IMR-90 (cell line): Measurements from ENCODE around the gene UBASH3A. TPM values are rescaled to one million over a fixed set of nuclear protein-coding genes. Genes with fewer than 3 reads are reported as not detected.

Experiments
- ATAC-seq: fragments of 200-7000 bp; cut with Tn5 transposase; 2 replicates; pipeline ENCODE4 v1.9.1; 2020; ENCODE audit warnings: low read depth, mild to moderate bottlenecking, moderate library complexity
- BruUV-seq: library from RNA; stranded (reverse); fragments of 400-500 nt; replicated peaks from 2 replicates; lab custom pipeline; 2021; lab: Mats Ljungman, UMichigan
- CTCF ChIA-PET: fragments of 300-600 bp; formaldehyde crosslinking; extraction: SDS; loops from one replicate; lab custom pipeline; 2021; ENCODE audit warnings: antibody characterized with exemption; lab: Yijun Ruan, JAX
- POLR2A ChIA-PET: fragments of 300-600 bp; sonication (Branson Sonifier 250); formaldehyde crosslinking; loops from one replicate; lab custom pipeline; 2022; ENCODE audit warnings: antibody characterized with exemption; ENCODE audit not compliant: unreplicated experiment; lab: Charles Lee
- DNase-seq: peaks from one replicate; pipeline ENCODE4 v3.0.0; 2013
- H2AFZ ChIP-seq: replicated peaks from 2 replicates; pipeline ENCODE3; 2013; ENCODE audit warnings: low read length, mild to moderate bottlenecking; ENCODE audit not compliant: poor library complexity
- H2AK5ac ChIP-seq: 2 replicates; pipeline ENCODE4 v1.6.1; 2013; ENCODE audit warnings: low read depth, low read length, inconsistent platforms
- H2AK9ac ChIP-seq: replicated peaks from 2 replicates; pipeline ENCODE3; 2013; ENCODE audit warnings: mild to moderate bottlenecking, low read depth, low read length, moderate library complexity; ENCODE audit not compliant: poor library complexity
- H2BK120ac ChIP-seq: 2 replicates; pipeline ENCODE4 v1.6.1; 2013; ENCODE audit warnings: low read depth, low read length, inconsistent platforms
- H2BK15ac ChIP-seq: 3 replicates; pipeline ENCODE4 v1.6.1; 2013; ENCODE audit warnings: low read depth, low read length, inconsistent platforms
- H2BK20ac ChIP-seq: 2 replicates; pipeline ENCODE4 v1.6.1; 2013; ENCODE audit warnings: low read depth, mild to moderate bottlenecking, inconsistent platforms, low read length, moderate library complexity
- H2BK5ac ChIP-seq: 2 replicates; pipeline ENCODE4 v1.6.1; 2013; ENCODE audit warnings: mild to moderate bottlenecking, low read depth, low read length, inconsistent platforms; ENCODE audit not compliant: poor library complexity, severe bottlenecking
- H3K14ac ChIP-seq: replicated peaks from 2 replicates; pipeline ENCODE4 v1.6.1; 2013; ENCODE audit warnings: low read depth, low read length, inconsistent platforms
- H3K18ac ChIP-seq: 2 replicates; pipeline ENCODE4 v1.6.1; 2013; ENCODE audit warnings: low read depth, low read length, control low read depth
- H3K23ac ChIP-seq: 2 replicates; pipeline ENCODE4 v1.6.1; 2013; ENCODE audit warnings: low read depth, low read length, inconsistent platforms
- H3K27ac ChIP-seq: 2 replicates; pipeline ENCODE4 v1.5.1; 2013; ENCODE audit warnings: mild to moderate bottlenecking, control low read depth, low read length; ENCODE audit not compliant: insufficient read depth
- H3K27me3 ChIP-seq: 2 replicates; pipeline ENCODE4 v1.6.1; 2013; ENCODE audit warnings: low read length; ENCODE audit not compliant: control insufficient read depth, insufficient read depth
- H3K36me3 ChIP-seq: 2 replicates; pipeline ENCODE4 v1.6.1; 2013; ENCODE audit warnings: low read length, mixed read lengths; ENCODE audit not compliant: control insufficient read depth, insufficient read depth
- H3K4ac ChIP-seq: 2 replicates; pipeline ENCODE4 v1.6.1; 2013; ENCODE audit warnings: low read depth, low read length, inconsistent platforms
- H3K4me1 ChIP-seq: 2 replicates; pipeline ENCODE4 v1.6.1; 2013; ENCODE audit warnings: low read length, mixed read lengths; ENCODE audit not compliant: control insufficient read depth, insufficient read depth
- H3K4me2 ChIP-seq: 2 replicates; pipeline ENCODE4 v1.6.1; 2013; ENCODE audit warnings: low read depth, mild to moderate bottlenecking, control low read depth, low read length, moderate library complexity
- H3K4me3 ChIP-seq: 2 replicates; pipeline ENCODE4 v1.5.1; 2013; ENCODE audit warnings: low read depth, mild to moderate bottlenecking, control low read depth, low read length, moderate library complexity; ENCODE audit not compliant: insufficient read depth
- H3K56ac ChIP-seq: 2 replicates; pipeline ENCODE4 v1.6.1; 2013; ENCODE audit warnings: low read length, inconsistent platforms; ENCODE audit not compliant: insufficient read depth; ENCODE audit errors: extremely low read depth
- H3K79me1 ChIP-seq, 2 experiments: 2 replicates each; pipeline ENCODE4 v1.6.1; 2013; ENCODE audit warnings: low read length in 2 of 2, inconsistent platforms in 1 of 2, low read depth in 1 of 2
- H3K9ac ChIP-seq: 2 replicates; pipeline ENCODE4 v1.6.1; 2013; ENCODE audit warnings: low read depth, low read length, control low read depth
- H3K9me1 ChIP-seq: 2 replicates; pipeline ENCODE4 v1.6.1; 2013; ENCODE audit warnings: low read length, inconsistent platforms; ENCODE audit not compliant: insufficient read depth
- H3K9me3 ChIP-seq: 2 replicates; pipeline ENCODE4 v1.6.1; 2013; ENCODE audit warnings: low read length; ENCODE audit not compliant: control insufficient read depth, insufficient read depth
- H4K20me1 ChIP-seq: 2 replicates; pipeline ENCODE4 v1.6.1; 2013; ENCODE audit warnings: low read length, inconsistent platforms; ENCODE audit not compliant: insufficient read depth
- H4K5ac ChIP-seq: 2 replicates; pipeline ENCODE4 v1.6.1; 2013; ENCODE audit warnings: mild to moderate bottlenecking, low read depth, low read length, control low read depth
- H4K8ac ChIP-seq, 2 experiments: 2 replicates each; pipeline ENCODE4 v1.6.1; 2013; ENCODE audit warnings: low read depth in 2 of 2, low read length in 2 of 2, control low read depth in 1 of 2, inconsistent platforms in 1 of 2
- H4K91ac ChIP-seq: 2 replicates; pipeline ENCODE4 v1.6.1; 2013; ENCODE audit warnings: low read depth, low read length, inconsistent platforms; ENCODE audit not compliant: insufficient read depth
- CEBPB ChIP-seq: IDR thresholded peaks from 2 replicates; pipeline ENCODE4 v1.6.1; 2012; ENCODE audit warnings: low read depth, low read length, improper control_type of control experiment
- CTCF ChIP-seq: conservative IDR thresholded peaks from 2 replicates; pipeline ENCODE4 v1.5.1; 2012; ENCODE audit warnings: mild to moderate bottlenecking, low read depth, low read length, improper control_type of control experiment
- ELK1 ChIP-seq: fragments of 150-350 bp; IDR thresholded peaks from 2 replicates; pipeline ENCODE4 v1.6.1; 2016; ENCODE audit warnings: low read depth, mild to moderate bottlenecking, low read length, moderate library complexity, borderline replicate concordance
- FOS ChIP-seq: fragments of 150-350 bp; IDR thresholded peaks from 2 replicates; pipeline ENCODE4 v1.6.1; 2016; ENCODE audit warnings: low read depth, low read length
- MXI1 ChIP-seq: IDR thresholded peaks from 2 replicates; pipeline ENCODE4 v1.6.1; 2012; ENCODE audit warnings: low read depth, mild to moderate bottlenecking, low read length, moderate library complexity, borderline replicate concordance
- RAD21 ChIP-seq: IDR thresholded peaks from 2 replicates; pipeline ENCODE4 v1.6.1; 2012; ENCODE audit warnings: low read length, improper control_type of control experiment
- WGBS, 2 experiments: methylation state at CpG; one replicate each; pipeline versions ENCODE4 v1.1.5 to v1.1.7; 2013; ENCODE audit warnings: missing lambda C conversion rate in 2 of 2; ENCODE audit not compliant: insufficient read length in 1 of 2; ENCODE audit errors: extremely low coverage in 2 of 2; 5-methylcytosine and 5-hydroxymethylcytosine counted together
- dilution Hi-C: fragments of 300-500 bp; cut with HindIII; formaldehyde crosslinking; loops from one replicate; pipeline ENCODE4 v1.14.3; 2018; ENCODE audit warnings: low sequenced_read_pairs; ENCODE audit not compliant: unreplicated experiment
- in situ Hi-C: fragments of 300-500 bp; cut with MboI; formaldehyde crosslinking; loops from 3 replicates; pipeline ENCODE4 v1.14.3; 2019; ENCODE audit warnings: low sequenced_read_pairs, inconsistent platforms, mixed read lengths
- intact Hi-C: fragments of 100-400 bp; cut with micrococcal nuclease; formaldehyde crosslinking; loops from 2 replicates; pipeline ENCODE4 v1.10.0; 2022
- polyA plus RNA-seq, 3 experiments: library from polyadenylated mRNA; depleted of rRNA; stranded (reverse); fragments of >200 nt; gene quantifications; 2 replicates each; pipeline ENCODE4 v1.2.3, GENCODE V29; 2012; ENCODE audit warnings: low replicate concordance in 1 of 3
- total RNA-seq: library from RNA; depleted of rRNA; stranded (reverse); fragments of >200 nt; gene quantifications from 2 replicates; pipeline ENCODE4 v1.2.3, GENCODE V29; 2012

UBASH3A gene
- total and polyA plus RNA-seq, 2 of the 4 experiments (the other 2 are of a cell fraction), result not detected

DNA sequence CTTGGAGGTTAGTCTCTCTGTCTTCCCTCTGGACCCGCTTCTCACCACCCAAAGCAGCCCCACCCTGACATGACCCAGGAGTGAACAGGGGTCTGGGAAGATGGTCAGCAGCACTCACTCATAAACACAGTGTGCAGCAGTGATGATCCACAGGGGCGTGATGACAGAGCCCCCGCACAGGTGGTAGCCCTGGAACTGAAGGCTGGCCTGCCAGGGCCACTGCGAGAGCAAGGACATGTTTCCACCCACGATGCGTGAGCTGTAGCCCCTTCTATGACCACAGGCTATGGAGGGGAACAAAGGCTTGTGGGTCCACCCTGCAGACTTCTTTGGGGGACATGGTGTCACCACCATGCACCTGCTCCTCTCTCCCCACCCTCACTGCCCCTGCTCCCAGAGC is 20.8 kb upstream of the UBASH3A start:
- Histone ChIP-seq H3K4me2 (no peak overlapping the region), H2AK5ac (no peak overlapping the region), H4K8ac (no peak overlapping the region), H3K56ac (no peak overlapping the region), H3K36me3 (no peaks in the 10 kb centered on the region), H2BK5ac (no peak overlapping the region), H2AK9ac (peak overlapping the region; percentile 50), H2BK120ac (no peak overlapping the region), H4K20me1 (no peaks in the 10 kb centered on the region), H2BK15ac (no peak overlapping the region), H3K79me1 (no peaks in the 10 kb centered on the region), H3K9me3 (peaks cover 3% of the 10 kb centered on the region; the same call in 1 of the 2 replicates), H4K91ac (no peak overlapping the region), H3K9me1 (no peaks in the 10 kb centered on the region), H3K18ac (no peak overlapping the region), H2BK20ac (no peak overlapping the region), H3K23ac (no peak overlapping the region), H3K4me1 (no peaks in the 10 kb centered on the region), H2AFZ (no peak overlapping the region), H3K27ac (no peak overlapping the region), H3K14ac (no peak overlapping the region), H3K27me3 (peaks cover 22% of the 10 kb centered on the region), H4K5ac (no peak overlapping the region), H3K9ac (no peak overlapping the region), H3K4me3 (no peak overlapping the region), H3K4ac (no peak overlapping the region)
- ChIA-PET POLR2A (no interaction called here), CTCF (no interaction called here)
- dilution Hi-C loops (no loop called here), in situ Hi-C loops (no loop called here), intact Hi-C loops (no loop called here)
- no TSS peak for BruUV-seq
- DNase-seq (no peak), ATAC-seq (no peak)
- WGBS, 2 experiments, result no CpG with 5 or more reads among the region's 6 CpGs
- no peak for TF ChIP-seq ELK1
- TF ChIP-seq CEBPB, result no peak
- no peak for TF ChIP-seq MXI1
- no peak for TF ChIP-seq FOS
- no peak for TF ChIP-seq CTCF
- TF ChIP-seq RAD21, result no peak
